ENCODE data around the gene PRDM10.
A peak's percentile ranks its signal among the peaks of the same experiment; 100 is the strongest.
"Not testable (repeated sequence)": the region's sequence is repeated elsewhere in the genome, so short reads cannot be mapped to it uniquely, and the experiment has no call there.

PRDM10 gene

DNA sequence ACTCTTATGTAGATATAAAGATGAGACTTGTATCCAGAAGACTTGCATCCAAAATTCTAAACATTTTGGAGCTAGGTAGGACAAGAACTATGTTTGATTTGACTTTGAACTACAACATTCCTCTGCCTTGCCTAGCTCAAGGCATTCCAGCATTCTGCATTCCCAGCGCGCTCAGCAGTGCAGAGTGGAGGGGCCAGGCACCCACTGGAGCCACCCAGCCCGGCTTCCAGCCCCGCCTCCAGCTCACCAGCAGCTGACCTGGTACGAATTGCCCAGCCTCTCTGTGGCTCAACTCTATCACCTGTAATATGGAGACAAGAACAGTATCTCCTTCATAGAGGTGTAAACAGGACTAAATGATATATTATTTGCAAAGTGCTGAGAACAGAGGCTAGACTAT is 28.8 kb downstream of the PRDM10 start:
- DNase-seq: no peak

DNA sequence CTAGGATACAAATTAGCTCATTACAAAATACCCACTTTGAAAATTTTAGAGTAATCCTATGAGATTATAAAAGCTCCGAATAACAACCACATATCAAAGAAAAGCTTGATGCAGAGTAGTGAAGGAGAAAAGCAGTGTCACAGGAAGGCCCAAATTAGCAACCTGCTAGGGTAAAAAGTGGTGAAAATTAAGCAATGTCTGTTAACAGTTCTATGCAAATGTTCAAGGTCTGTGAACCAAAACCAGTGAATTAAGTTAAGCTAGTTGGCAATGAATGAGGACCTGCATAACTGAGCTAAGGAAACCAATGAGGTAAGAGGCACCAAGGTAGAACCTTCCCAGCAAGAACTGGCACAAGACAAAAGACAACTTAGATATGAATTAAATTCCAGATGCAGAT is 29.6 kb downstream of the PRDM10 start:
- no peak for DNase-seq

DNA sequence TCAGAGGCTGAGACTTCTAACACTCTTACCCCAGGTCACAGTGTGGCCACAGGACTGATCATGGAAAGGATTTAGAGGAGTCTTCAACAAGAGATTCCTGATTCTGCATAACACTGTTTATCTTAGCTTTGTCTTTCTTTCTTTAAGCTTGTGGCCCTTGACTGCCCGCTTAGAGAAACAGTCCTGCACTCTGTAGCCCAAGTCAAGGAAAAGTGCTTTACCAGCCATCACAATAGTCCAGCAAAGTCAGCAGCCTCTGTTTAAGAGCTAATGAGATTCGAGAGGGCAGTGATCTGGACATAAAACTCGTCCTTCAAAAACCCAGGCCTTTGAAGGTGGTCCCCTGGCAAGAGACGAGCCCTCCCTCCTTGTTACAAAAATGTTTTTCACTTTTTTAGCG is 30.0 kb downstream of the PRDM10 start:
- DNase-seq: no peak

DNA sequence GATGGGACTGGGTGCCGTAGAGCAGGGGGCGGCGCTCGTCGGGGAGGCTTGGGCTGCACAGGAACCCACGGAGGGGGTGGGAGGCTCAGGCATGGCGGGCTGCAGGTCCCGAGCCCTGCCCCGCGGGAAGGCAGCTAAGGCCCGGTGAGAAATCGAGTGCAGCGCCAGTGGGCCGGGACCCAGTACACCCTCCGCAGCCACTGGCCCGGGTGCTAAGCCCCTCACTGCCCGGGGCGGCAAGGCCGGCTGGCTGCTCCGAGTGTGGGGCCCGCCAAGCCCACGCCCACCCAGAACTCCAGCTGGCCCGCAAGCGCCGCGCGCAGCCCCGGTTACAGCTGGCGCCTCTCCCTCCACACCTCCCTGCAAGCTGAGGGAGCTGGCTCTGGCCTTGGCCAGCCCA is 30.8 kb downstream of the PRDM10 start:
- not testable (repeated sequence) for DNase-seq

- DNase-seq: no peak
These were observed 32.7 kb downstream of the PRDM10 start for GRCh38 chr11:129969920-129970319.

DNA sequence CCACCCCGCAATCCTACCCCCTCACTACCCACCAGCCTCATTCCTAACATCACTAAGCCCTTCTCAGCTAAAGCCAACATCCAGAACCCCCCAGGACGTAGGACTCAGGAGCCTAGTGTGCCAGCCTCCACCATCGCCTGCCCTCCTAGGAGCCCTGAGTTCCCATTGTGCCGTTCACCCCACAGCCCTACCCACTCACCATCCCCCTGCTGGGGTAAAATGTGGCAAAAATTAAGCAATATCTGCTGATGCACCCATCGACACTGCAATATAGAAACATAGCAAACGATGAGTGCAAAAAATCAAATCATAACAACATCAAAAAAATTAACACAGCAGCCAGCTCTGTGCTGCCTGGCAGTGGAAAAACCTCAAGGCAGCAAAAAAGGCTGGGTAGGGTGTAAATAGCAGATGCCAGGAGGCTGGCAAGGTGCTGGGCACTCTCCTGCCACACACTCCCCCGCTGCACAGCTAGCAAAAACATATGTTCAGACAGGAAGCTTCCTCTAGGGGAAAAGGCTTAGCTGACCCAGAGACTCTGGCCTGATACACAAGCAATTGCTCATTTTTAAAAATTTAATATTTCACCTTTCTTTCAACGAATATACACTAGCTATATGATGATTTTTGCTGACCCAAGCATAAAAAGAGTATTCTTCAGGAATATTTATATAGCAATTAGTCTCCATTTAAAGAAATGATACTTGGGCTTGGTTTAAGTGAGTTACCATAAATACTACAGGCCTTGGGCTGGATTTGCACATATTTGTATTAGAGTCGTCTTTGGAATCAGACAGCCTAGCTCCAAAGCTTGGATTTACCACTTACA is 33.8 kb downstream of the PRDM10 start:
- DNase-seq: no peak

DNA sequence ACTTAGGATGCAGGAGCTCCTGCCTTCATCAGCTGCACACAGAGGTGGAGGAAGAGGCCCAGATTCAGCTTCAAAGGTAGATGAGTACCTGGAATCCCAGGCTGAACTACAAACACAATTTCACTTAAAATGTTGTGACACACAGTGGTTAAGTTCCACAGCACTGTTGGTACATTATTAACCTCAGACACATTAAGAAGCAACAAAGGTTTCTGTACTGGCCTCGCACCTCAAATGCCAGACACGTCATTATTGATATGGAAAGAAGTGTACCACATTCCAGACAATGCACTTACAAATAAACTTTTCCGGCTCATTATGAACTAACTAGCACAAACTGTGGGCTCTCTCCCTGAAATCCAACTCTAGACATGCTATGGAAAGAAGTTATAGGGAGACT is 34.6 kb downstream of the PRDM10 start:
- no peak for DNase-seq

GRCh38 chr11:129965248-129965647 is 37.4 kb downstream of the PRDM10 start:
- no peak for DNase-seq

DNA sequence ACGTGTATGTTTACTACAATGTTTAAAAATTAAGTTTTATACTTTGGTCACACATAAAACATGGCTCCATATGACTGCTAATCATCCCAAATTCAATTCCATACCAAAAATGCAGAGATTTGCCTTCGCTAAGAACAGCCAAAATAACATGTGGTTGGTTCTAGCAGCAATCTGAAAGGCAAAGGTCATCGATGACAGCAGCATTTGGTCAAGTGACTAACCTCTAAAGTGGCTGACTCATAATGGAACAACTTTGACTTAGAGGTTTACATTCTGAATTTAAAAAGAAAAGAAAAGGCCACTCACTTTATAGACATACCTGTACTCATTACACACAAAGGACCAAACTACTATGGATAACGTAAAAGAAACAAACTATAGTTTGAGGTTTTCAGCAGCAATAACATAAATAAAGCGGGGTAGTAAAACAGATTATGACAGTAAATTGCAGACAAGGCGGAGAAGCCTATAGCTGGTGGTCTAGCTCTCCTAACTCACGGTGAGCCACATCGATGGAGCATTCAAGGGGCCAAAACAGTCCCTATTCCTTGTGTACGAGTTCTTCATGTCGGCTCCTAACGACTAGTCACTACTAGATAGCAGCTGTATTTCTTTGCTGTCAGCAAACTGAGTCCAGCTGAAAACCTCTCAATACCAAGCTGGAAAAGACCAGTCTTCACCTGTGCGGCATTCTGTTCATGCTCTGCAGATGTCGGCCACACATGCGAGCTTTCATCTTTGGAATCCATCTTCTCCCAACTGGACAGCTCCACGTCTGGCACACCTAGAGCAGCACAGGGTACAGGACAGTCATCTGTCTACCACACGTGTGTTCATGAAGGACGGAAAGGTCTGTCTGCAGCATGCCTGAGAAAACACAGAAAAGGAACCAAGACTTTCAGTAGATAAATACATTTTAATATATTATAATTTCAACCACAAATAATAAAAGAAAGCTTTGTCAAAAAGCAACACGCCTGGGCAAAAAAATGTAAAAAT is 42.1 kb downstream of the PRDM10 start:
- no peak for DNase-seq

DNA sequence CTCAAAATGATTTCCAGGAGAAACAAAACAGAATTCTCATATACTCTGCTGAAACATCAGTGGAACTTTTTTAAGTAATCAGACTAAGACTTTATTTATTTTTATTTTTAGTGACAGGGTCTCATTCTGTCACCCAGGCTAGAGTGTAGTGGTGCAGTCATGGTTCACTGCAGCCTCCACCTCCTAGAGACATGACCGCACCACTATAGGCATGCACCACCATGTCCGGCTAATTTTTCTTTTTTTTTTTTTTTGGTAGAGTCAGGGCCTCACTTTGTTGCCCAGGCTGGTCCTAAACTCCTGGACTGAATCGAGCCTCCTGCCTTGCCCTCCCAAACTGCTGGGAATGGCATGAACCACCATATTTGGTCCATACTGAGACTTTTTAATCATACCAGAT is 42.9 kb downstream of the PRDM10 start:
- no peak for DNase-seq

DNA sequence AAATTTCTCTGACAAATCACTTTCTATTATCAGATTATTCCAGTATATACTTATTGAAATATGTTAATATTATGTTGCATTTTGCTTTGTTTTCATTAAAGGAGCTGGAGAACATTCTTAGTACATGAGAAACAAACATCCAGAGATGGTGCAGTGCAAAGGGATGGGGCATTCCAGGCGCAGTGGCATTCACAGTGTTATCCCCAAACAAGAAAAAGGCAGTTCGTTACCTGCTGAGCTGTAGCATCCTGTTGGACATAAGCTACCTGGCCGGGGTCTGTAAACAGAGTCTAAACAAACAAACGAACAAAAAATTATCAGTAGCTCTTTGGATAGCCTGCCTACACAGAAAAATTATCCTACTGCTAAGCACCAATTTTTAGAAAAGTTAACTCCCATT is 47.4 kb downstream of the PRDM10 start:
- no peak for DNase-seq

DNA sequence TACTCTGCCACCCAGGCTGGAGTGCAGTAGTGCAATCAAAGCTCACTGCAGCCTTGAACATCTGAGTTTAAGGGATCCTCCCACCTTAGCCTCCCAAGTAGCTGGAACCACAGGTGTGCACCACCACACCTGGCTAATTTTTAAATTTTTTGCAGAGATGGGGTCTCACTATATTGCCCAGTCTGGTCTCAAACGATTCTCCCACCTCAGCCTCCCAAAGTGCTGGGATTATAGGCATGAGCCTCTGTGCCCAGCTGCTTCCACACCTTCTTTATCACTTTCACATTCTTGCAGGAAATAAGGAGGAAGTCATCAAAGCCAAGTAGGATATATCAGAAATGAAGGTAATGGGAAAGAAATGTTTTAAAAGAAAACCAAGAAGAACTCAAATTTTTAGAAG is 47.9 kb downstream of the PRDM10 start:
- DNase-seq: not testable (repeated sequence)

- no peak for DNase-seq
These were observed 50.8 kb downstream of the PRDM10 start for GRCh38 chr11:129951866-129952262.

DNA sequence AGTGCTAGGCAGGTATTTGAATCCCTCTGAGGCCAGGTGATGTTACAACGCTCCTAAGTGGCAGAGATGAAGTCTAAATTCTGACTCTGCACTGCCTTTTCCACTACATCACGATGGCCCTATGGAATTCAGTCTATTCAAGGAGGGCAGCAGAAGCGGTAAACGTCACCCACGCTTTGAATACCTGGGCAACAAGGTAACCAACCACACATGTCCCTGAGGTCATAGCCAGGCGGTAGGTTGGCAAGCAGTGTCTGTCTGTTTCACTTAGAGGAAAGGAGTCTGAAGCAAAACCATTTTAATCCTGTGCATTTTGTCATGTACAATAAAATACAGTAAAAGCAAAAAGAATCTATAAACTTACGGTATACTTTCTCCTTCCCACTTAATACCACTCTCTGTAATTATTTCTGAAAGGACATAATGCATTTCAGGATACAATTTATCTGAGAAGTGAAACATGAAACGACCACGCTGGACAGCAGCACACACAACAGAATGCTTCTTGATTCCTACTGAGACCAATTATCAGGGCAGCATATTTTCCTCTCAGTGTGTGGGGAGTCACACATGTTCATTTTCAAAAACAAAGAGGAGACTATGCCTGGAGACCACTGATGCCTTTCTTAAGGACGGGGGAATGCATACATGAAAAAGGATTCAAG is 51.3 kb downstream of the PRDM10 start:
- DNase-seq: peak; percentile 29

DNA sequence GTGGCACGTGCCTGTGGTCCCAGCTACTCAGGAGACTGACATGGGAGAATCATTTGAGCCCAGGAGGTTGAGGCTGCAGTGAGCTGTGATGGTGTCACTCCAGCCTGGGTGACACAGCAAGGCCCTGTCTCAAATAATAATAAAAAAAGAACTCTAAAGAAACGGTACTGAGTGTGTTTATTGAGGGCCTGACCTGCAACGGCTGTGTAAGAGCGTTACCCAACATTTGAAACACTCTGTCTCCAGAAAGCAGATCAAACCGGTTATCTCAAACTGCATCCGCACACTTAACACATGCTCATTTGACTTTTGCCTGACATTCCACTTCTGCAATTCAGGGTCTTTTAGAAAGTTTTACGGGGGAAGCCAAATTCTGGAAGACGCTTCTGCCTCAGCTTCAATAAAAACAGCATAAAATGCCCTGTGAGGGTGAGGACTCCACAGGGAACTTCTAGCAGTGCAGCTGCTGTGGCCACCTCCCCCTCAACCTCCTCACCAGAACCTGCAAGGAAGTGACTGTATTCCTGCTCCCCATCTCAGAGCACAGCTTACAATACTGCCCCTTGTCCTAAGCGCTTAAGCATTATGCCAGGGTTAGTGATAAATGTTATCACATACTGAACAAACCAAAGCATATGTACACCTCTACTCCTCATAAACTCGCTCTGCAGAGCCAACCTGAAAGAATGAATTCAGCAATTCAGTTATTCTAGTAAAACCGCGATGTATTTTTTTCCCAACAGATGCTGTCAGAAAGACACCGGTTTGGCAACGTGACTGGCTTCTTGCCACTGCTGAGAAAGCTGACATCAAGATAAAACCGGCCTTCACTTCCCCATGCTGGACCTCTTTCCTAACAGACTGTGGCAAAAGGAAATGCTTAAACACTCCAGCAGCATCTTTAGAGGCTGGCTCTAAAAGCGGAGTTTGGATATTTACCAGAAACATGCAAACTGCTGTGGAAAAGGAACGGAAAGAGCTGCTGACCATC is 52.2 kb downstream of the PRDM10 start:
- peak; percentile 76 for DNase-seq

DNA sequence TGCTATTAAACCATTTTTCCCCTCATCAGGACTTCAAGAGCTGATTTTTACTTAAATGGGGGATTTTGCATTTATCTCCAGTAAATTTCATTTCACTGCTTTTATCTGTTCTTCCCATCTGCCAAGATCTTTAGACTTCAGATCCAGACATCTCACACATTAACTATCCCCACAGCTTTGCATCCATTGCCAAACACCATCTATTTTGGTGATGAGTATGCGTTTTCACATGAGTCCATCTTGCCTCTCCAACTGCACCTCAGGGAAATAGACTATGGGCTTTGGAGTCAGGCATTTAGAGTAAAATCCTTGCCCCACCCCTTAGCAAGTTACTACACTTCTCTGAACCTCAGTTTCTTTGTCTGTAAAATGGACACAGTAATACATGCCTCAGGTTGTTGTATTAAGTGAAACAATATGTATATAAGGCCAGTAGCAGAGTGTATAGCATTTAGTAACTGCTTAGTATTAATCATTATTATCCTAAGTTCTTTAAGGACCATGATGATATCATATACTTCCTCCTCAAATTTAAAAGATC is 53.6 kb downstream of the PRDM10 start:
- no peak for DNase-seq

GRCh38 chr11:129947474-129947873 is 55.2 kb downstream of the PRDM10 start:
- no peak for DNase-seq

- no peak for DNase-seq
These were observed 55.7 kb downstream of the PRDM10 start for GRCh38 chr11:129946965-129947364.

DNA sequence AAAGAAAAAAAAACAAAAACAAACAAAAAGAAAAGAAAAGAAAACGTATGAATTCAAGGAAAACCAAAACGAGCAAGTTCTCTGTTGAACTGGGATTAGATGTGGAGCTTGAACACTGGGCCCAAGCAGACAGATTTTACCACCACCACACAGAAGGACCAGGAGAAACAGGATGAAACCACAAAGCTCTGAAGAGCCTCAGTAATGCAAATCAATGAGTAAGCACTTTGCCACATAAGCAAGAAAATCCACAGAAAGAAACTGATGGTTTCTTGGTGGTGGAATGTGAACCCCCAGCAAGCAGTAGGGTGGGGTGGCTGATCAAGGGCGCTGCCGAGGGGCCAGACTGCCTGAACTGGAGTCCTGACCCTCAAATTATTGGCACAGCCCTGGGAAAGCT is 56.4 kb downstream of the PRDM10 start:
- no peak for DNase-seq

GRCh38 chr11:129945373-129945772 is 57.3 kb downstream of the PRDM10 start:
- DNase-seq: peak; percentile 79

GRCh38 chr11:129944696-129945095 is 57.9 kb downstream of the PRDM10 start:
- no peak for DNase-seq

- no peak for DNase-seq
These were observed 59.6 kb downstream of the PRDM10 start for GRCh38 chr11:129943036-129943435.

Data from hematopoietic multipotent progenitor cell treated with erythropoietin and hydrocortisone succinate and interleukin-3 and kit ligand, for 8 days (in vitro differentiated cells).